ENCODE measurements around the gene EFCAB11.

DNA sequence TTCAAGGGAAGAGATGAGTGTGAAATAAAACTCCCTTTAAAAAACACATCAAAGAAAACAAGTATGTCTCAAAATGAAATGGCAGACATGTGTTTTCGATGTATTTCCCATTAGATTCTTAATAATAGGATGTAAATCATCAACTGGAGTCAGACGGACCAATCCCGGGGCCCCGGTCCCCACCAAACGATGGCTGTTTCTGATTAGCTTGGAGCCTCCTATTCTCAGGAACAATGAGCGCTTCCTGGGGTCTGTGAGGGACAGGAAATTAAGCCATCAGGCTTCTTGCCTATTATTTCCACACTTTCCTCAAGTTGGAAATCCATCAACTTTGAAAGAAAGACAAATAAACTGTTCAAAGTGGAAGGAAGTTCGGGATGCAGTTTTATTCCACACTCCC is 179.4 kb downstream of the EFCAB11 start:
- TF ChIP-seq, protein P1, sequence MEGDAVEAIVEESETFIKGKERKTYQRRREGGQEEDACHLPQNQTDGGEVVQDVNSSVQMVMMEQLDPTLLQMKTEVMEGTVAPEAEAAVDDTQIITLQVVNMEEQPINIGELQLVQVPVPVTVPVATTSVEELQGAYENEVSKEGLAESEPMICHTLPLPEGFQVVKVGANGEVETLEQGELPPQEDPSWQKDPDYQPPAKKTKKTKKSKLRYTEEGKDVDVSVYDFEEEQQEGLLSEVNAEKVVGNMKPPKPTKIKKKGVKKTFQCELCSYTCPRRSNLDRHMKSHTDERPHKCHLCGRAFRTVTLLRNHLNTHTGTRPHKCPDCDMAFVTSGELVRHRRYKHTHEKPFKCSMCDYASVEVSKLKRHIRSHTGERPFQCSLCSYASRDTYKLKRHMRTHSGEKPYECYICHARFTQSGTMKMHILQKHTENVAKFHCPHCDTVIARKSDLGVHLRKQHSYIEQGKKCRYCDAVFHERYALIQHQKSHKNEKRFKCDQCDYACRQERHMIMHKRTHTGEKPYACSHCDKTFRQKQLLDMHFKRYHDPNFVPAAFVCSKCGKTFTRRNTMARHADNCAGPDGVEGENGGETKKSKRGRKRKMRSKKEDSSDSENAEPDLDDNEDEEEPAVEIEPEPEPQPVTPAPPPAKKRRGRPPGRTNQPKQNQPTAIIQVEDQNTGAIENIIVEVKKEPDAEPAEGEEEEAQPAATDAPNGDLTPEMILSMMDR (conservative IDR thresholded peaks at IDR 0.05; ENCODE audit: low read length), result no peak
- TF ChIP-seq EZH2phosphoT487 (IDR thresholded peaks at IDR 0.05; ENCODE audit: borderline replicate concordance), result no peak
